Progenitor cell of endocrine pancreas (in vitro differentiated cells): ENCODE results near the gene PLEKHM3. TPM values are rescaled to one million over a fixed set of nuclear protein-coding genes. Genes with fewer than 3 reads are reported as not detected.

Experiments used
- DNase-seq: peaks from one replicate; pipeline ENCODE4 v3.0.0; 2021; ENCODE audit warnings: low spot score; ENCODE audit not compliant: unreplicated experiment
- H3K27ac Mint-ChIP-seq: 2 replicates; pipeline ENCODE4 v1.8.0; 2021; ENCODE audit warnings: mild to moderate bottlenecking, moderate library complexity, mixed read lengths
- H3K27me3 Mint-ChIP-seq: 2 replicates; pipeline ENCODE4 v1.8.0; 2021; ENCODE audit warnings: mixed read lengths
- H3K36me3 Mint-ChIP-seq: 2 replicates; pipeline ENCODE4 v1.8.0; 2022; ENCODE audit warnings: mixed read lengths; ENCODE audit not compliant: insufficient read depth
- H3K4me1 Mint-ChIP-seq: 2 replicates; pipeline ENCODE4 v1.8.0; 2021; ENCODE audit warnings: low read depth, mixed read lengths
- H3K4me3 Mint-ChIP-seq: 2 replicates; pipeline ENCODE4 v1.8.0; 2021; ENCODE audit warnings: low read depth, mild to moderate bottlenecking, moderate library complexity, mixed read lengths
- H3K9me3 Mint-ChIP-seq: 2 replicates; pipeline ENCODE4 v1.8.0; 2021; ENCODE audit warnings: low read depth, mixed read lengths
- total RNA-seq: library from RNA; stranded (reverse); gene quantifications from 2 replicates; pipeline ENCODE4 v1.2.1, GENCODE V29; 2021
- TF ChIP-seq, protein P1 (sequence below): fragments of 200-600 bp; sonication (generic); IDR thresholded peaks from one replicate; pipeline ENCODE4 v1.5.0; 2021; ENCODE audit warnings: antibody characterized with exemption, mild to moderate bottlenecking; ENCODE audit not compliant: unreplicated experiment

PLEKHM3 gene
- total RNA-seq, 1 donor from 2014 or later: 19.2 TPM

DNA sequence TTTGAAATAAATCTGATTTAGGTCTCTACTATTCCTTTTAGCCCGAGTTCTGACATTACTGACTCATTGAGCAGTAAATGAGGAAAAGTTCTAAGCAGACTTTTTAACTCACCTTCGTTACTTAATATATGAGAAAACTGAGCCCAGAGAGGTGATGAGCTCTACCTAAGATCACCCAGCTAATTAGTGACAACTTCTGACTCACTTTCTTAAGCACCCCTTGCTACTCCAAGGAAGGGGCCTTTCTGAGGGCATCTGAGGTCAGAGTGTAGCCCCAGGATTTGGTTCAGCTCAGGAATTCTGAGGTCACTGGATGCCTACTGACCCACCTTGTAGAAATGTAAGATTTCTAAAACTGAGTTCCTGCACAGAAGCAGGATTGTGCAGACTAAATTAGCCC is 153.4 kb downstream of the PLEKHM3 start:
- TF ChIP-seq, protein P1, sequence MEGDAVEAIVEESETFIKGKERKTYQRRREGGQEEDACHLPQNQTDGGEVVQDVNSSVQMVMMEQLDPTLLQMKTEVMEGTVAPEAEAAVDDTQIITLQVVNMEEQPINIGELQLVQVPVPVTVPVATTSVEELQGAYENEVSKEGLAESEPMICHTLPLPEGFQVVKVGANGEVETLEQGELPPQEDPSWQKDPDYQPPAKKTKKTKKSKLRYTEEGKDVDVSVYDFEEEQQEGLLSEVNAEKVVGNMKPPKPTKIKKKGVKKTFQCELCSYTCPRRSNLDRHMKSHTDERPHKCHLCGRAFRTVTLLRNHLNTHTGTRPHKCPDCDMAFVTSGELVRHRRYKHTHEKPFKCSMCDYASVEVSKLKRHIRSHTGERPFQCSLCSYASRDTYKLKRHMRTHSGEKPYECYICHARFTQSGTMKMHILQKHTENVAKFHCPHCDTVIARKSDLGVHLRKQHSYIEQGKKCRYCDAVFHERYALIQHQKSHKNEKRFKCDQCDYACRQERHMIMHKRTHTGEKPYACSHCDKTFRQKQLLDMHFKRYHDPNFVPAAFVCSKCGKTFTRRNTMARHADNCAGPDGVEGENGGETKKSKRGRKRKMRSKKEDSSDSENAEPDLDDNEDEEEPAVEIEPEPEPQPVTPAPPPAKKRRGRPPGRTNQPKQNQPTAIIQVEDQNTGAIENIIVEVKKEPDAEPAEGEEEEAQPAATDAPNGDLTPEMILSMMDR: no peak
- Mint-ChIP-seq H3K9me3 (no peaks in the 10 kb centered on the region), H3K36me3 (peaks cover 1% of the 10 kb centered on the region), H3K27ac (no peak overlapping the region), H3K4me3 (no peak overlapping the region), H3K4me1 (peaks cover 39% of the 10 kb centered on the region), H3K27me3 (no peaks in the 10 kb centered on the region)
- DNase-seq: no peak

DNA sequence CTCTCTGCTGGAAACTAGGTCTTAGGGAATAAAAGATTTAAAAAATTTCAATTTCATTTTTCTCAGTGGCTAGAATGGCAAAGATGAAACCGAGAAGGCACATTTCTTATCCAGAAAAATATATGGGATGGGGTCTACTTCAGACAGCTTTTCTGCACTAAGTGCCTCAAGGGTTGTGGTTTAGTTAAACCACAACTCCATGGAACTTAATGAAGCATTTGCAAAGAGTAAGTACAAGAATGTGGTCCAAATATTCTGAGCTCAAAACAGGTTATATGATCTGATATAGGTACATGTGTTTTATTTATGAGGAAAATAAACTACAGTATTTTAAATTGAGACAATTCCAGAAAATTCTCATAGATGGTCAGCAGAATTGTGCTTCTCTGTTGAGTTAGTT is 153.8 kb downstream of the PLEKHM3 start:
- Mint-ChIP-seq H3K9me3 (no peaks in the 10 kb centered on the region), H3K4me3 (no peak overlapping the region), H3K27ac (no peak overlapping the region), H3K27me3 (no peaks in the 10 kb centered on the region), H3K36me3 (peaks cover 2% of the 10 kb centered on the region), H3K4me1 (peaks cover 35% of the 10 kb centered on the region)
- no peak for DNase-seq
- TF ChIP-seq, protein P1: no peak

DNA sequence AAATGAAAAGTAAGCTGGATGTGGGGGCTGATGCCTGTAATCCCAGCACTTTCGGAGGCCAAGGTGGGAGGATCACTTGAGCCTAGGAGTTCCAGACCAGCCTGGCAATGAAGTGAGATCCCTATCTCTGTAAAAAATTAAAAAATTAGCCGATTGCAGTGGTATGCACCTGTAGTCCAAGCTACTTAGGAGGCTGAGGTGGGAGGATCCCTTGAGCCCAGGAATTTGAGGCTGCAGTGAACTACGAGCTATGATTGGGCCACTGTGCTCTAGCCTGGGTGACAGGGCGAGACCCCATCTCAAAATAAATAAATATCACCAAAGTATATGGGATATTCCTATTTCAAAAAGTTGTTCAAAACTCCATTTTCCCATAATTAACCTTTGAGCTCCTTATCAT is 154.5 kb downstream of the PLEKHM3 start:
- Mint-ChIP-seq H3K9me3 (no peaks in the 10 kb centered on the region), H3K4me1 (peaks cover 30% of the 10 kb centered on the region), H3K36me3 (peaks cover 2% of the 10 kb centered on the region), H3K4me3 (no peak overlapping the region), H3K27ac (no peak overlapping the region), H3K27me3 (no peaks in the 10 kb centered on the region)
- TF ChIP-seq, protein P1: no peak
- DNase-seq: no peak

DNA sequence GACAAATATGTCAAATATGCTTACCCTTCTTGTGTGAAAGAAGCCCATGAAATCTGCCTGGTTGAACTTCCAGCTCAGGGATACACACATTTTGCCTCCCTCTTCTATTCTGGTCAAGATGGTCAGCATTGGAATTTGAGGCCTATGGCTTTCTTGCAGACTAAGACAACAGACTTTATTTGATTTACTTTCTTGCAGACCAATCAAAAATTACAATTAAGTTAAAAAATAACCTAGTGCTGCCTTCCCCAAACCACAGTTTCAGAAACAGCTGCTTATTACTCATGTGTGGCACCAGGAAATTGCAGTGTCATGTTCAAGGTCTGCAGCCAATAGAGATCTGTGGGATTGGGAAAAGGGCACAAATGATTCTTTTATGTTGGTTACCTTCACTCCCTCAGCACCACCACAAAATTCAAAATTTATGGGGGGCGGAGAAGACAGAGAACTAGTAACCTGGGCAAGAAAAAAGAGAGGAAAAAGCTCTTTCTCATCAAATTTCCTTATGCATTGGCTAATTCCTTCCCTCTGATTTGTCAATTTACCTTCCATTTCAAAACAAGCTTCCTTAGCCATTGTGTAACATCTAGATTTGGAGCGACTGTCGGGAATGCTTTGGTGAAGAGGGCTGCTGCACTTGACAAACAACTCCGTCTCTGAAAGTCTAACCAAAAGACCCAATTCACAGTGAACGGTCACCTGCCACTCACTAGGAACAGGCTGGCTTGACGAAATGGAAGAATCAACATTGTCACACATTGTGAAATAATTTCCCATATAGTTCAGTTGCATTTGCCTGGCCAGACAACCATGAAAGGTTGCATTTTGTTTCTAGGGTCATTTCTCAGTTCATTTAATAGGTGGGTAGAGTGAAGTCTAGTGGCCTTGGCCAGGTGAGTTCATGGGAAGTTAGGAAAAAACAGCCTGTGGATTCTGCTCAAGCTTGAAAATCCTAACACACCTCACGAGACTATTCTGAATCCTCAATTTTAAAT is 155.2 kb downstream of the PLEKHM3 start:
- no peaks in the 10 kb centered on the region for H3K9me3 Mint-ChIP-seq
- H3K27me3 Mint-ChIP-seq: no peaks in the 10 kb centered on the region
- no peak overlapping the region for H3K27ac Mint-ChIP-seq
- DNase-seq: no peak
- peaks cover 2% of the 10 kb centered on the region for H3K36me3 Mint-ChIP-seq
- H3K4me1 Mint-ChIP-seq: peaks cover 24% of the 10 kb centered on the region
- no peak overlapping the region for H3K4me3 Mint-ChIP-seq
- TF ChIP-seq, protein P1: no peak

DNA sequence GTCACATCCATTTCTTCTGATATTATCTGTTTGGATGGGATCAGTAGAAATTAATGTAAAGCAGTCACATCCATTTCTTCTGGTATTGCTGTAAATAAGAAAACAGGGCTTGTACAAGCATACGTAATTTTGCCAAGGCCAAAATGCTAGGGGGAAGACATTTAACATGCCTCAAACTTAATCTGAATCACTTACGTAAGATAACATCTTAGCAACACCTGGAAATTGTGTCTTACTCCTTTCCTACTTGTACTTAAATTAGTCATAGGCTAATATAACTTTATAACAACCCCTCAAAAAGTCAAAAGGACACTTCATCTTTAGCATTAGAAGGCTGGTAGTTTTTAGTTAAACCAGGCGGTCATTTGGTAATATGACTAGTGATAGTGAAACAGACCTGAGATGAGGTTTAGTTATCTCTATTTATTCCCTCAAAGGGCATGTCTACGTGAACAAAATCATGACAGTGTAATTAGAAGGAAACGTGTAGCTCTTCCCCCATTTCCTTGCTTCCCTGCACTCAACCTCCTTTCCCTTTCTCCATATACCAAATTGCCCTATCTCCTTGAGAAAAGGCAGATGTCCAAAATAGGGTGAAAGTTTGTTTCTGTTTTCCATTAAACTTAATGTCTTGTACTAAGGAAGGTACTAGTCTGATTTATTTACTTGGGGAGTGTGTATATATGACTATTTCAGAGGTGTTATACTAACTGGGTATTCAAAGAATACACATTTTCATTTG is 156.3 kb downstream of the PLEKHM3 start:
- TF ChIP-seq, protein P1: no peak
- Mint-ChIP-seq H3K9me3 (no peaks in the 10 kb centered on the region), H3K4me1 (peaks cover 24% of the 10 kb centered on the region), H3K27ac (no peak overlapping the region), H3K27me3 (no peaks in the 10 kb centered on the region), H3K4me3 (no peak overlapping the region), H3K36me3 (peaks cover 2% of the 10 kb centered on the region)
- DNase-seq: no peak
